Gastroesophageal sphincter (tissue), 4 donors: Measurements from ENCODE around the gene TRAPPC3. TPM values are rescaled to one million over a fixed set of nuclear protein-coding genes. Genes with fewer than 3 reads are reported as not detected.

Experiments used
- ATAC-seq: fragments of 150-250 bp; one replicate; pipeline ENCODE4 v1.9.1; 2016; ENCODE audit warnings: mild to moderate bottlenecking, moderate library complexity
- H3K27ac ChIP-seq, 4 donors: fragments of 200-600 bp; sonication (generic) in 3 of 4; 1 replicate in 3 of 4; 2 replicates in 1 of 4; pipeline ENCODE4 v1.5.1; 2016 to 2019
- H3K27me3 ChIP-seq: fragments of 200-600 bp; sonication (generic); one replicate; pipeline ENCODE4 v1.5.1; 2019
- H3K36me3 ChIP-seq, 2 donors: fragments of 200-600 bp; sonication (generic); one replicate each; pipeline ENCODE4 v1.5.1; 2019; ENCODE audit warnings: control low read depth in 1 of 2
- H3K4me1 ChIP-seq, 3 donors: fragments of 200-600 bp; sonication (generic); 1 replicate in 2 of 3; 2 replicates in 1 of 3; pipeline ENCODE4 v1.5.1; 2016 to 2019; ENCODE audit warnings: control low read depth in 2 of 3
- H3K4me3 ChIP-seq, 2 donors: fragments of 200-600 bp; sonication (generic); one replicate each; pipeline ENCODE4 v1.5.1; 2019; ENCODE audit warnings: mild to moderate bottlenecking in 1 of 2, moderate library complexity in 1 of 2
- H3K9me3 ChIP-seq, 3 donors: fragments of 200-600 bp; sonication (generic); one replicate each; pipeline ENCODE4 v1.5.1; 2017 to 2019; ENCODE audit warnings: control low read depth in 2 of 3
- EP300 ChIP-seq: sonication (generic); formaldehyde crosslinking; IDR thresholded peaks from one replicate; pipeline ENCODE4 v1.6.1; 2017; ENCODE audit warnings: antibody characterized with exemption, mild to moderate bottlenecking
- POLR2A ChIP-seq, 2 donors: fragments of 450-650 bp; IDR thresholded peaks; one replicate each; pipeline ENCODE4 v1.6.1; 2017; ENCODE audit warnings: antibody characterized with exemption in 2 of 2, mild to moderate bottlenecking in 2 of 2, moderate library complexity in 1 of 2
- POLR2AphosphoS5 ChIP-seq: sonication (generic); formaldehyde crosslinking; IDR thresholded peaks from one replicate; pipeline ENCODE4 v1.6.1; 2017; ENCODE audit warnings: antibody characterized with exemption
- WGBS, 2 donors: methylation state at CpG; one replicate each; pipeline ENCODE4 v1.1.5; 2018; ENCODE audit warnings: low coverage in 1 of 2; 5-methylcytosine and 5-hydroxymethylcytosine counted together
- total RNA-seq, 4 donors: library from RNA; depleted of rRNA; stranded (reverse); fragments of >200 nt; gene quantifications; one replicate each; pipeline ENCODE4 v1.1.0, GENCODE V29; 2016
- TF ChIP-seq, protein P1 (sequence below), 4 experiments: fragments of 200-600 bp in 2 of 4; fragments of 450-650 bp in 2 of 4; sonication (generic) in 1 of 4; IDR thresholded peaks; one replicate each; pipeline ENCODE4 v1.5.1; 2017 to 2019; ENCODE audit warnings: antibody characterized with exemption in 4 of 4, mild to moderate bottlenecking in 2 of 4, moderate library complexity in 2 of 4

The TRAPPC3 gene
- total RNA-seq, 4 donors from 2014 or later = 102 to 166 (median 129) TPM

GRCh38 chr1:36115931-36116330 is 33.4 kb downstream of the TRAPPC3 start:
- no peaks in the 10 kb centered on the region for H3K36me3 ChIP-seq
- peak overlapping the region; percentile 26 to 82 (median 80) for H3K27ac ChIP-seq
- ATAC-seq = peak; percentile 35
- H3K4me3 ChIP-seq = no peak overlapping the region
- 40 to 53% methylated on average over 1 to 4 of the region's 5 CpGs for WGBS, 2 donors
- TF ChIP-seq POLR2AphosphoS5 = no peak
- TF ChIP-seq EP300 = no peak
- TF ChIP-seq POLR2A (IDR thresholded peaks at IDR 0.05) = no peak
- TF ChIP-seq, protein P1, sequence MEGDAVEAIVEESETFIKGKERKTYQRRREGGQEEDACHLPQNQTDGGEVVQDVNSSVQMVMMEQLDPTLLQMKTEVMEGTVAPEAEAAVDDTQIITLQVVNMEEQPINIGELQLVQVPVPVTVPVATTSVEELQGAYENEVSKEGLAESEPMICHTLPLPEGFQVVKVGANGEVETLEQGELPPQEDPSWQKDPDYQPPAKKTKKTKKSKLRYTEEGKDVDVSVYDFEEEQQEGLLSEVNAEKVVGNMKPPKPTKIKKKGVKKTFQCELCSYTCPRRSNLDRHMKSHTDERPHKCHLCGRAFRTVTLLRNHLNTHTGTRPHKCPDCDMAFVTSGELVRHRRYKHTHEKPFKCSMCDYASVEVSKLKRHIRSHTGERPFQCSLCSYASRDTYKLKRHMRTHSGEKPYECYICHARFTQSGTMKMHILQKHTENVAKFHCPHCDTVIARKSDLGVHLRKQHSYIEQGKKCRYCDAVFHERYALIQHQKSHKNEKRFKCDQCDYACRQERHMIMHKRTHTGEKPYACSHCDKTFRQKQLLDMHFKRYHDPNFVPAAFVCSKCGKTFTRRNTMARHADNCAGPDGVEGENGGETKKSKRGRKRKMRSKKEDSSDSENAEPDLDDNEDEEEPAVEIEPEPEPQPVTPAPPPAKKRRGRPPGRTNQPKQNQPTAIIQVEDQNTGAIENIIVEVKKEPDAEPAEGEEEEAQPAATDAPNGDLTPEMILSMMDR (IDR thresholded peaks at IDR 0.05) = no peak
- no peaks in the 10 kb centered on the region for H3K27me3 ChIP-seq
- H3K4me1 ChIP-seq = peaks cover 0 to 58% (median 30%) of the 10 kb centered on the region in 3 donors
- H3K9me3 ChIP-seq = no peaks in the 10 kb centered on the region

DNA sequence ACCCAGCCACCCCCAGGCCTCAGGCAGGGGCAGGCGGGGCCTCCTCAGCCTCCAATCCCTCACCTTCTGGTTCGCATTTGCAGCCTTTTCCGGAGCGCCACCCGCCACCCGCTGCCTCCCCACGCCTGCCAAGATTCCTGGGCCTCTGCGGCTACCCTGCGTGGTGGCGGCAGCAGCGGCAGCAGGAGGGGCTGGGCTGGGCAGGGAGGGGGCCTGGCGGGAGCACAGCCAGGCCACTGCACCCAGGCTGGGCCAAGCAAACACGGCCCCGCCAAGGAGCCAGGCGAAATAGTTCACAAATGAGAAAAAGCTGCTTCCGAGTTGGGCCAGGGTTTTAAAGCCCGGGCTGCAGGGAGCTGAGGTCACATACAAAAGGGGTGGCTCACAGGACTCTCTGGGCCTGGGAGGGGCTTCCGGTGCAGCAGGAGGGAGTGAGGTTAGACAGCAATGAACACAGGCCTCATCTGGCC is 34.1 kb downstream of the TRAPPC3 start:
- WGBS, 2 donors = 60% methylated on average over 1 of the region's 18 CpGs; no CpG with 5 or more reads in 1 of the 2 donors
- Histone ChIP-seq H3K27ac (peak overlapping the region; percentile 57 to 82 (median 80)), H3K4me1 (peaks cover 0 to 57% (median 29%) of the 10 kb centered on the region in 3 donors), H3K27me3 (no peaks in the 10 kb centered on the region), H3K4me3 (peak overlapping the region in 1 of 2 donors; percentile 3), H3K36me3 (no peaks in the 10 kb centered on the region), H3K9me3 (no peaks in the 10 kb centered on the region)
- TF ChIP-seq POLR2AphosphoS5 (peak; percentile 34), EP300 (no peak)
- peak; percentile 82 for ATAC-seq

- Histone ChIP-seq H3K27me3 (no peaks in the 10 kb centered on the region), H3K4me3 (no peak overlapping the region), H3K4me1 (peaks cover 0 to 49% (median 21%) of the 10 kb centered on the region in 3 donors), H3K9me3 (no peaks in the 10 kb centered on the region), H3K36me3 (no peaks in the 10 kb centered on the region), H3K27ac (peak overlapping the region; percentile 57 to 82 (median 80))
- TF ChIP-seq POLR2AphosphoS5 = no peak
- TF ChIP-seq, protein P1 (IDR thresholded peaks at IDR 0.05) = no peak
- no peak for TF ChIP-seq POLR2A (IDR thresholded peaks at IDR 0.05)
- TF ChIP-seq EP300 = no peak
- 40 to 90% methylated on average over 2 of the region's 5 CpGs for WGBS, 2 donors
- no peak for ATAC-seq
These were observed 34.9 kb downstream of the TRAPPC3 start for GRCh38 chr1:36114371-36114770.

DNA sequence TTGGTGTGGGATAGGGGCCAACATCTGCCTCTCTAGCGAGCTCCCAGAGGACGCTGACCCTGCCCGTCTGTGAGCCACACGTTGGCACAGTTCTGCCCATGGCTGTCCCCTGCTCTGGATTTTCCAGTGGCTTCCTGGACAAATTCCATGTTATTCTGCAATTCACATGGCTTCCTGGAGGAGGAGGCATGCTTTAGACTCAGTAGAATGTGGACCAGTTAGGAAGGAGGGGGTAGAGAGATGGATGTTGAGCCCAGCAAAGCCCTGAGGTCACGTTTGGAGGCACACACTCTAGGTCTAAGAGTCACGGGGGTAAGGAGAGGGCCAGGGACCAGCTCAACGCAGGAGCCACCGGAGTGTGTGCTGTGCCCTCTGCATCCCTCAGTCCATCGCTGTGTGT is 36.5 kb downstream of the TRAPPC3 start:
- 85 to 100% methylated on average over 1 to 3 of the region's 9 CpGs for WGBS, 2 donors
- no peaks in the 10 kb centered on the region for H3K9me3 ChIP-seq
- H3K36me3 ChIP-seq = no peaks in the 10 kb centered on the region
- no peak for TF ChIP-seq POLR2AphosphoS5
- H3K27ac ChIP-seq = no peak overlapping the region
- no peak overlapping the region for H3K4me3 ChIP-seq
- peaks cover 0 to 33% (median 13%) of the 10 kb centered on the region in 3 donors for H3K4me1 ChIP-seq
- H3K27me3 ChIP-seq = no peaks in the 10 kb centered on the region
- no peak for ATAC-seq

GRCh38 chr1:36111151-36111550 is 38.1 kb downstream of the TRAPPC3 start:
- ATAC-seq = no peak
- peaks cover 0 to 19% (median 9%) of the 10 kb centered on the region in 3 donors for H3K4me1 ChIP-seq
- H3K27me3 ChIP-seq = no peaks in the 10 kb centered on the region
- H3K36me3 ChIP-seq = no peaks in the 10 kb centered on the region
- TF ChIP-seq, protein P1 (IDR thresholded peaks at IDR 0.05) = no peak
- 60% methylated on average over 4 of the region's 4 CpGs; no CpG with 5 or more reads in 1 of the 2 donors for WGBS, 2 donors
- no peak overlapping the region for H3K27ac ChIP-seq
- no peak overlapping the region for H3K4me3 ChIP-seq
- H3K9me3 ChIP-seq = no peaks in the 10 kb centered on the region

DNA sequence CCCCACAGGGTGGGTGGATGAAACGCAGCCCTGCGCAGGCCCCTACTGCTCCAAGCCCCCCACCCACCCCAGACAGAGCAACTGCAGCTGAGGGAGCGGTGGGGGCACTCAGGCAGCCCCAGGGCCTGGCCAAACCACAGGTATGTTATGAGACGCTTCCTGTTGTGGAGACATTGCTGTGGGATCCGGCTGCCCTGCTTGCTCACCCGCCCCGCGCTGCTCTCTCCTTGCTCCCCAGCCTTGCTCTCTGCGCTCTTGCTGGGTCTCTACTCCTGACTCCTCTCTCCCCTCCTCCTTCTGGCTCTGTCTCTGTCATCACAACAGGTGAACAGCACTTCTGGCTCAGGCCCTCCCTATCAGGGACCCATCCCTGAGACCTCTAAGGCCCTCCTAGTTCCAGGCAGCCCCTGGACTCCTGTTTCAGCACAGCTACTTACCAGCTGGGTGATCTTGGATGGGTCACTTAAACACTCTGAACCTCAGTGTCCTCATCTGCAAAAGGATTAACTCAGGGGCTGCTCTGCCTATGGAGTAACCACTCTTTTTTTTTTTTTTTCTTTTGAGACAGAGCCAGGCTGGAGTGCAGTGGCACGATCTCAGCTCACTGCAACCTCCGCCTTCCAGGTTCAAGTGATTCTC is 40.1 kb downstream of the TRAPPC3 start:
- Histone ChIP-seq H3K4me1 (no peaks in the 10 kb centered on the region), H3K9me3 (no peaks in the 10 kb centered on the region), H3K4me3 (no peak overlapping the region), H3K36me3 (no peaks in the 10 kb centered on the region), H3K27ac (no peak overlapping the region), H3K27me3 (no peaks in the 10 kb centered on the region)
- WGBS, 2 donors = 75% methylated on average over 2 of the region's 11 CpGs; no CpG with 5 or more reads in 1 of the 2 donors
- ATAC-seq = no peak
- no peak for TF ChIP-seq EP300
- TF ChIP-seq POLR2A (IDR thresholded peaks at IDR 0.05) = no peak
- TF ChIP-seq, protein P1 (IDR thresholded peaks at IDR 0.05) = no peak
- no peak for TF ChIP-seq POLR2AphosphoS5
